ENCODE data around the gene TBC1D9B. TPM values are rescaled to one million over a fixed set of nuclear protein-coding genes. Genes with fewer than 3 reads are reported as not detected.

Gene TBC1D9B
- total RNA-seq, 1 donor from 2014 or later = 92.4 TPM

DNA sequence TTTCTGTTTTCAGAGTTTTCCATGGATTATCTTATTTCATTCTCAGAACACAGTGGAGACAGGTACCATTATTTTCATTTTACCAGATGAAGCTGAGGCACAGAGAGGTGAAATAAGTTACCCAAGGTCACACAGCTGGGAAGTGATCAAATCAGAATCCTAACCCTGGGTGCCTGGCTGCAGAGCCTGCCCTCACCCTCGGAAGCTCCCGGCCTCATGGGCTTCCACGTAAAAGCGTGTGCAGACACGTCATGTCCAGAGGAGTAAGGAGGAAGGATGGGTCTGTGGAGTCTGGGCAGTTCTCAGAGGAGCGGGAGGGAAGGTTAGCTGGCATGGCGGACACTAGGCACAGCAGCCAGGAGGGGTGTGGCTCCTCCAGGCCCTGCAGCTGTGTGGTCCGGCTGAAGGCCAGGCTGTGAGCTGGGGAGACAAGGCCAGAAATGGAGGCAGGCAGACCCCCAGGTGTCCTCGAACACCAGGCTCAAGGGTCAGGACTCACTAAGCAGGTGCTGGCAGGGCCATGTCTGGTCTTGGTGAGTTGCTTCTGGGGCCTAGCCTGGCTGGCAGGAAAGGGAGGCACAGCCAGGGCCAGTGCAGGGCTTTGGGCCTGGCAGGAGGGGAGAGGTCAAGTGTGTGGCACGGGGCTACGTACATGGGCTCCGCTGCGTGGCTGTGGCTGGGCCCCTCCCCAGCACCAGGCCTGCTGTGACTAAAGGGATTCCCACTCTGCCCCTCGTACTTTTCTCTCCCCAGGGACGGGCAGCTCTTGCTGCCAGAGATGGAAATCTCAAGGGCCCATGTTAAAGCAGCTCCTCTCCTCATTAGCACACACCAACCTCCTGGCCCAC is 5.6 kb downstream of the TBC1D9B start:
- no peak for ATAC-seq
- intact Hi-C loops (cut with DNase I) = no loop called here

DNA sequence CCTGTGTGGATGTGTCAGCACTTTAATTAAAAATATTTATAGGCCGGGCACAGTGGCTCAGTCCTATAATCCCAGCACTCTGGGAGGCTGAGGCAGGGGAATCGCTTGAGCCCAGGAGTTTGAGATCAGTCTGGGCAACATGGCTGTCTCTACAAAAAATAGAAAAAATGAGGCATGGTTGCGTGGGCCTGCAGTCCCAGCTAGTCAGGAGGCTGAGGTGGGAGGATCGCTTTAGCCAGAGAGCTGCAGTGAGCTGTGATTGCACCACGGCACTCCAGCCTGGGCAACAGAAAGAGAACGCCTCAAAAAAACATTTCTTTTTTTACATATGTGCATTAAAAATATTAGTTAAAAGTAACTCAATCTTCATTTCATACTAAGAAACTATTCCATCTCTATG is 6.2 kb downstream of the TBC1D9B start:
- intact Hi-C loops (cut with DNase I) = no loop called here
- peaks cover 5% of the 10 kb centered on the region for H3K4me1 ChIP-seq

More for the DNA sequence above, 5.6 kb downstream of the TBC1D9B start:
- Histone ChIP-seq H3K4me1 (peaks cover 10% of the 10 kb centered on the region), H3K36me3 (peaks cover 65% of the 10 kb centered on the region), H3K9me3 (no peaks in the 10 kb centered on the region), H3K4me3 (no peak overlapping the region), H3K27ac (no peak overlapping the region), H3K27me3 (no peaks in the 10 kb centered on the region)
- no peak for DNase-seq
- TF ChIP-seq, protein P1, sequence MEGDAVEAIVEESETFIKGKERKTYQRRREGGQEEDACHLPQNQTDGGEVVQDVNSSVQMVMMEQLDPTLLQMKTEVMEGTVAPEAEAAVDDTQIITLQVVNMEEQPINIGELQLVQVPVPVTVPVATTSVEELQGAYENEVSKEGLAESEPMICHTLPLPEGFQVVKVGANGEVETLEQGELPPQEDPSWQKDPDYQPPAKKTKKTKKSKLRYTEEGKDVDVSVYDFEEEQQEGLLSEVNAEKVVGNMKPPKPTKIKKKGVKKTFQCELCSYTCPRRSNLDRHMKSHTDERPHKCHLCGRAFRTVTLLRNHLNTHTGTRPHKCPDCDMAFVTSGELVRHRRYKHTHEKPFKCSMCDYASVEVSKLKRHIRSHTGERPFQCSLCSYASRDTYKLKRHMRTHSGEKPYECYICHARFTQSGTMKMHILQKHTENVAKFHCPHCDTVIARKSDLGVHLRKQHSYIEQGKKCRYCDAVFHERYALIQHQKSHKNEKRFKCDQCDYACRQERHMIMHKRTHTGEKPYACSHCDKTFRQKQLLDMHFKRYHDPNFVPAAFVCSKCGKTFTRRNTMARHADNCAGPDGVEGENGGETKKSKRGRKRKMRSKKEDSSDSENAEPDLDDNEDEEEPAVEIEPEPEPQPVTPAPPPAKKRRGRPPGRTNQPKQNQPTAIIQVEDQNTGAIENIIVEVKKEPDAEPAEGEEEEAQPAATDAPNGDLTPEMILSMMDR (IDR thresholded peaks at IDR 0.05) = no peak

DNA sequence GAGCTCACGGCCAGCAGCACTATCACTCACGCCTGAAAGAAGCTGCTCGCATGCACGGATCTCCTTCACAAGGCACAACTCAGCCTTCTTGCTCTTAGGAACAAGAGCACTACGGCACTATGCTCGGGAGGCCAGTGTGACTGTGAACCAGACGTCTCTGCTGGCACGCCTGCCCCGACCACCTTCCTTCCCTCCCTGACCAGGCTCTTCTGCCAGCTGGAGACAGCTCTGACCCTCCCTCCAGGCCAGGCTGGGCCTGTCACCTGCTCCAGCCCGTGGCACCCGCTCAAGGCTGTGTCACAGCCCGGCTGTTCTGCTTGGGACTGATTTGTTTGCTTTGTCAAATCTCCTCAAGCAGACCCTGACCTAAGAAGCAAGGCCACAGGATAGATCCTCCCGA is 7.0 kb downstream of the TBC1D9B start:
- peaks cover 79% of the 10 kb centered on the region for H3K36me3 ChIP-seq
- DNase-seq = no peak
- no peak for ATAC-seq

More for the DNA sequence above, 6.2 kb downstream of the TBC1D9B start:
- TF ChIP-seq, protein P1 (IDR thresholded peaks at IDR 0.05) = no peak
- Histone ChIP-seq H3K4me3 (no peak overlapping the region), H3K9me3 (no peaks in the 10 kb centered on the region), H3K27ac (no peak overlapping the region), H3K27me3 (no peaks in the 10 kb centered on the region), H3K36me3 (peaks cover 71% of the 10 kb centered on the region)
- DNase-seq = no peak
- ATAC-seq = no peak

DNA sequence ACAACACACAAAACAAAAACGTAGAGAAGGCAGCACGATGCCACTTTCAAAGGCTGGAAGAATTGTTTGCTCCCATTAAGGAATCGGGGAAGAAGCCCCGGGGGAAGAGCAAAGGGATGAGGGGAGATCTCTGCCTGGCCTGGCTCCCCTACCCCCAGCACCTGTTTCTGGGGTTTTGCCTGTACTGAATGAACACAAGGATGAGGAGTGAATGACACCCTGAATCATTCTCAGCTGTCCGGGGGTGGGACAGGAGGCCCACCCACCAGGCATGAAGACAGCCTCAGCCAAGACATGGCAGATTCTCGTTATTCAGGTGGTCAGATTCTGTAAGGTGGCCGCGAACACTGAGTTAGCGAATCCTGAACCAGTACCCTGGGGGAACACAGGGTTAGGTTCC is 7.5 kb downstream of the TBC1D9B start:
- TF ChIP-seq, protein P1 (IDR thresholded peaks at IDR 0.05) = no peak
- H3K9me3 ChIP-seq = no peaks in the 10 kb centered on the region
- no peak overlapping the region for H3K27ac ChIP-seq
- intact Hi-C loops (cut with DNase I) = no loop called here
- H3K36me3 ChIP-seq = peaks cover 84% of the 10 kb centered on the region
- no peak overlapping the region for H3K4me3 ChIP-seq
- ATAC-seq (no peak), DNase-seq (no peak)
- H3K4me1 ChIP-seq = no peaks in the 10 kb centered on the region
- no peaks in the 10 kb centered on the region for H3K27me3 ChIP-seq

More for the DNA sequence above, 7.0 kb downstream of the TBC1D9B start:
- H3K4me3 ChIP-seq = no peak overlapping the region
- no peaks in the 10 kb centered on the region for H3K9me3 ChIP-seq
- intact Hi-C loops (cut with DNase I) = no loop called here
- H3K27me3 ChIP-seq = no peaks in the 10 kb centered on the region
- TF ChIP-seq, protein P1 (IDR thresholded peaks at IDR 0.05) = no peak
- no peak overlapping the region for H3K27ac ChIP-seq
- H3K4me1 ChIP-seq = no peaks in the 10 kb centered on the region

DNA sequence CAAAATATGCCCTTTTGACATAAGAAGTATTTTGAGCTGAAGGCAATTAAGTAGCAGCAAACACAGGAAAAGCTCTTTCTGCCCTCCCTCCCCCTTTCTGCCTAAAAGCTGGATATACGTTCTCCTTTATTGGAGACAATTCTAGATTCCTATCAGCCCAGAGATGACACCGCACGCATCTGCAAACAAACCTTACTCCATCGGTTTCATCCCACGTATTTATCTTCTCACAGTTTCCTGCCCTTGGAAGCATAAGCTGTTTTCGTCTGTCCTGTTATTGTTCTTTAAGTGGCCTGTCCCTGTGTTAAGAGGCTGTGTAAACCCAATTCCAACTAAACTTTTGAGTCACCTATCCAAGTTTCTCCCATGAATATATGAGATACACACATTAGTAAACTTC is 11.8 kb downstream of the TBC1D9B start:
- Histone ChIP-seq H3K36me3 (peaks cover 95% of the 10 kb centered on the region), H3K27ac (no peak overlapping the region)
- intact Hi-C loops (cut with DNase I) = no loop called here

More for the DNA sequence above, 11.8 kb downstream of the TBC1D9B start:
- DNase-seq (no peak), ATAC-seq (no peak)
- no peaks in the 10 kb centered on the region for H3K27me3 ChIP-seq
- H3K9me3 ChIP-seq = no peaks in the 10 kb centered on the region
- no peaks in the 10 kb centered on the region for H3K4me1 ChIP-seq
- H3K4me3 ChIP-seq = no peak overlapping the region
- TF ChIP-seq, protein P1 (IDR thresholded peaks at IDR 0.05) = no peak

All from upper lobe of right lung (tissue), 1 donor.